HG02885 (cell line): ENCODE results near the gene BDP1.

Experiments used
- ATAC-seq: cut with Tn5 transposase; IDR thresholded peaks from one replicate; pipeline ENCODE4 v1.9.1; 2021; ENCODE audit warnings: mild to moderate bottlenecking; ENCODE audit not compliant: unreplicated experiment, poor library complexity

BDP1 gene

GRCh38 chr5:71615809-71616208, 160.4 kb downstream of the BDP1 start:
- ATAC-seq: no peak
